Hepatocyte (in vitro differentiated cells): ENCODE results near the gene CASP8AP2. TPM values are rescaled to one million over a fixed set of nuclear protein-coding genes. Genes with fewer than 3 reads are reported as not detected.

Source experiments
- DNase-seq: peaks from one replicate; pipeline ENCODE4 v3.0.0-alpha.2; 2016; ENCODE audit warnings: low spot score
- H2AFZ ChIP-seq: fragments of 200-600 bp; sonication (generic); 2 replicates; pipeline ENCODE4 v1.6.0; 2016; ENCODE audit warnings: antibody characterized with exemption, mild to moderate bottlenecking
- H3K27ac ChIP-seq: fragments of 200-600 bp; sonication (generic); 2 replicates; pipeline ENCODE4 v1.5.1; 2016; ENCODE audit warnings: mild to moderate bottlenecking
- H3K27me3 ChIP-seq: fragments of 200-600 bp; sonication (generic); 2 replicates; pipeline ENCODE4 v1.6.1; 2016
- H3K36me3 ChIP-seq: fragments of 200-600 bp; sonication (generic); replicated peaks from 2 replicates; pipeline ENCODE4 v1.5.1; 2016; ENCODE audit warnings: low read depth; ENCODE audit not compliant: insufficient read depth
- H3K4me1 ChIP-seq: fragments of 200-600 bp; sonication (generic); 2 replicates; pipeline ENCODE4 v1.5.1; 2016; ENCODE audit warnings: mild to moderate bottlenecking, moderate library complexity; ENCODE audit not compliant: insufficient read depth
- H3K4me2 ChIP-seq: fragments of 200-600 bp; sonication (generic); 2 replicates; pipeline ENCODE4 v1.6.0; 2016
- H3K4me3 ChIP-seq: fragments of 200-600 bp; sonication (generic); 2 replicates; pipeline ENCODE4 v1.5.1; 2016; ENCODE audit warnings: mild to moderate bottlenecking
- H3K79me2 ChIP-seq: fragments of 200-600 bp; sonication (generic); 2 replicates; pipeline ENCODE4 v1.6.0; 2017; ENCODE audit warnings: mild to moderate bottlenecking
- H3K9me2 ChIP-seq: fragments of 200-600 bp; sonication (generic); replicated peaks from 2 replicates; pipeline ENCODE4 v1.6.0; 2017; ENCODE audit warnings: mild to moderate bottlenecking; ENCODE audit not compliant: insufficient read depth
- H3K9me3 ChIP-seq: fragments of 200-600 bp; sonication (generic); 2 replicates; pipeline ENCODE4 v1.5.1; 2016; ENCODE audit warnings: low read depth, mild to moderate bottlenecking
- H4K20me1 ChIP-seq: fragments of 200-600 bp; sonication (generic); 2 replicates; pipeline ENCODE4 v1.6.0; 2016; ENCODE audit warnings: mild to moderate bottlenecking; ENCODE audit not compliant: insufficient read depth, poor library complexity, severe bottlenecking
- CTCF ChIP-seq: fragments of 200-600 bp; sonication (generic); IDR thresholded peaks from 2 replicates; pipeline ENCODE4 v1.5.1; 2016; ENCODE audit warnings: antibody characterized with exemption, mild to moderate bottlenecking; ENCODE audit not compliant: poor library complexity
- EZH2 ChIP-seq: fragments of 200-600 bp; sonication (generic); IDR thresholded peaks from 2 replicates; pipeline ENCODE4 v1.6.1; 2016; ENCODE audit warnings: antibody characterized with exemption, mild to moderate bottlenecking, borderline replicate concordance
- EZH2phosphoT487 ChIP-seq: fragments of 200-600 bp; sonication (generic); IDR thresholded peaks from one replicate; pipeline ENCODE4 v1.6.1; 2018; ENCODE audit warnings: antibody characterized with exemption, mild to moderate bottlenecking, low read depth, moderate library complexity; ENCODE audit not compliant: unreplicated experiment, severe bottlenecking
- WGBS: methylation state at CpG from one replicate; pipeline ENCODE4 v1.1.6; 2016; ENCODE audit warnings: low lambda C conversion rate; ENCODE audit errors: missing lambda C conversion rate; 5-methylcytosine and 5-hydroxymethylcytosine counted together
- polyA plus RNA-seq: library from polyadenylated mRNA; unstranded; fragments of >200 nt; fragmentation: Nextera tagmentation; extraction: Ambion mirVana; gene quantifications from 2 replicates; pipeline ENCODE4 v1.2.1, GENCODE V29; 2016
- total RNA-seq: library from RNA; depleted of rRNA; stranded (reverse); fragments of >200 nt; gene quantifications from 2 replicates; pipeline ENCODE4 v1.2.3, GENCODE V29; 2014

CASP8AP2 gene
- total and polyA plus RNA-seq, 2 experiments from 2014 or later: 8.6 to 12.0 TPM

GRCh38 chr6:89828988-89829471, 650 bp upstream of the CASP8AP2 start:
- TF ChIP-seq EZH2: no peak
- TF ChIP-seq CTCF: no peak
- no peak for TF ChIP-seq EZH2phosphoT487
- H3K4me3 ChIP-seq: peak overlapping the region; percentile 31

GRCh38 chr6:89830170-89830809, 610 bp downstream of the CASP8AP2 start:
- Histone ChIP-seq H3K9me2 (no peaks in the 10 kb centered on the region), H3K4me1 (peaks cover 6% of the 10 kb centered on the region), H4K20me1 (no peaks in the 10 kb centered on the region), H3K4me2 (peak overlapping the region; percentile 85), H3K27me3 (no peaks in the 10 kb centered on the region), H3K4me3 (peak overlapping the region; percentile 37), H2AFZ (peak overlapping the region; percentile 38), H3K27ac (peak overlapping the region; percentile 53), H3K79me2 (peaks cover 26% of the 10 kb centered on the region), H3K9me3 (no peaks in the 10 kb centered on the region), H3K36me3 (no peaks in the 10 kb centered on the region)
- no peak for DNase-seq
- TF ChIP-seq CTCF (no peak), EZH2 (no peak), EZH2phosphoT487 (no peak)
- WGBS: 6% methylated on average over 15 of the region's 15 CpGs

More at GRCh38 chr6:89828988-89829471, 650 bp upstream of the CASP8AP2 start:
- H3K36me3 ChIP-seq: no peaks in the 10 kb centered on the region
- peaks cover 6% of the 10 kb centered on the region for H3K4me1 ChIP-seq
- H3K9me2 ChIP-seq: no peaks in the 10 kb centered on the region
- H3K4me2 ChIP-seq: peak overlapping the region; percentile 77
- H3K79me2 ChIP-seq: peaks cover 26% of the 10 kb centered on the region
- H3K27me3 ChIP-seq: no peaks in the 10 kb centered on the region
- H4K20me1 ChIP-seq: no peaks in the 10 kb centered on the region
- no peak for DNase-seq
- H3K9me3 ChIP-seq: no peaks in the 10 kb centered on the region
- H2AFZ ChIP-seq: peak overlapping the region; percentile 80
- H3K27ac ChIP-seq: peak overlapping the region; percentile 70
- 29% methylated on average over 18 of the region's 18 CpGs for WGBS

- peaks cover 64% of the 10 kb centered on the region for H3K79me2 ChIP-seq
- no peak for DNase-seq
- 96% methylated on average over 12 of the region's 12 CpGs for WGBS
Measured at GRCh38 chr6:89834884-89835792, 5.5 kb downstream of the CASP8AP2 start.

More at GRCh38 chr6:89834884-89835792, 5.5 kb downstream of the CASP8AP2 start:
- Histone ChIP-seq H2AFZ (no peak overlapping the region), H3K36me3 (no peaks in the 10 kb centered on the region), H4K20me1 (no peaks in the 10 kb centered on the region), H3K27me3 (no peaks in the 10 kb centered on the region), H3K4me3 (no peak overlapping the region), H3K4me1 (peaks cover 6% of the 10 kb centered on the region), H3K4me2 (no peak overlapping the region), H3K27ac (no peak overlapping the region), H3K9me2 (no peaks in the 10 kb centered on the region), H3K9me3 (no peaks in the 10 kb centered on the region)
- no peak for TF ChIP-seq EZH2
- no peak for TF ChIP-seq CTCF
- no peak for TF ChIP-seq EZH2phosphoT487
